BLaER1 treated with 17β-estradiol and CSF1 and Interleukin-3, amounts not matched to agents 10 nM and 100 nM (cell line): ENCODE data around the gene EMC8.

ENCODE experiments used
- H3K27ac ChIP-seq, 11 experiments: shearing (Covaris generic); formaldehyde crosslinking; 2 replicates each; pipeline ENCODE4 v1.8.1; 2022
- H3K27me3 ChIP-seq, 11 experiments: shearing (Covaris generic); formaldehyde crosslinking; 2 replicates each; pipeline ENCODE4 v1.8.1; 2022
- H3K36me3 ChIP-seq, 11 experiments: shearing (Covaris generic); formaldehyde crosslinking; 2 replicates each; pipeline ENCODE4 v1.8.1; 2022
- H3K4me1 ChIP-seq, 10 experiments: shearing (Covaris generic); formaldehyde crosslinking; 2 replicates each; pipeline ENCODE4 v1.8.1; 2022
- H3K4me2 ChIP-seq, 11 experiments: shearing (Covaris generic); formaldehyde crosslinking; 2 replicates each; pipeline ENCODE4 v1.8.1; 2022
- H3K4me3 ChIP-seq, 10 experiments: shearing (Covaris generic); formaldehyde crosslinking; 2 replicates each; pipeline ENCODE4 v1.8.1; 2022
- H3K9ac ChIP-seq, 11 experiments: shearing (Covaris generic); formaldehyde crosslinking; 2 replicates each; pipeline ENCODE4 v1.8.1; 2022
- H3K9me3 ChIP-seq, 11 experiments: shearing (Covaris generic); formaldehyde crosslinking; replicated peaks in 1 of 11; 2 replicates each; pipeline ENCODE4 v1.8.1; 2022
- H4K20me1 ChIP-seq, 11 experiments: shearing (Covaris generic); formaldehyde crosslinking; 2 replicates each; pipeline ENCODE4 v1.8.1; 2022
- Cebpa-rat ChIP-seq, 11 experiments: shearing (Covaris generic); IDR thresholded peaks; 2 replicates each; pipeline ENCODE4 v1.8.1; 2022

Gene EMC8

GRCh38 chr16:85825326-85825725 is 26.0 kb upstream of the EMC8 start:
- Histone ChIP-seq H3K9ac (peak overlapping the region in 9 of 11 experiments; percentile 32 to 91 (median 66); a peak in 12 of 22 replicates), H3K4me1 (peaks cover 57 to 97% (median 89%) of the 10 kb centered on the region in 10 experiments), H3K4me2 (peak overlapping the region in 10 of 11 experiments; percentile 27 to 98 (median 94); a peak in 20 of 22 replicates), H3K4me3 (no peak overlapping the region), H3K9me3 (peaks cover 0 to 12% (median 0%) of the 10 kb centered on the region in 11 experiments; a peak in 5 of 22 replicates), H3K27me3 (no peaks in the 10 kb centered on the region), H3K27ac (peak overlapping the region; percentile 68 to 100 (median 97); a peak in 21 of 22 replicates), H3K36me3 (0 out of 22 replicates have a peak, but pooled peaks cover 0 to 11% (median 0%) of the 10 kb centered on the region in 11 experiments), H4K20me1 (no peaks in the 10 kb centered on the region)
- no peak for TF ChIP-seq Cebpa-rat (IDR thresholded peaks at IDR 0.05)

DNA sequence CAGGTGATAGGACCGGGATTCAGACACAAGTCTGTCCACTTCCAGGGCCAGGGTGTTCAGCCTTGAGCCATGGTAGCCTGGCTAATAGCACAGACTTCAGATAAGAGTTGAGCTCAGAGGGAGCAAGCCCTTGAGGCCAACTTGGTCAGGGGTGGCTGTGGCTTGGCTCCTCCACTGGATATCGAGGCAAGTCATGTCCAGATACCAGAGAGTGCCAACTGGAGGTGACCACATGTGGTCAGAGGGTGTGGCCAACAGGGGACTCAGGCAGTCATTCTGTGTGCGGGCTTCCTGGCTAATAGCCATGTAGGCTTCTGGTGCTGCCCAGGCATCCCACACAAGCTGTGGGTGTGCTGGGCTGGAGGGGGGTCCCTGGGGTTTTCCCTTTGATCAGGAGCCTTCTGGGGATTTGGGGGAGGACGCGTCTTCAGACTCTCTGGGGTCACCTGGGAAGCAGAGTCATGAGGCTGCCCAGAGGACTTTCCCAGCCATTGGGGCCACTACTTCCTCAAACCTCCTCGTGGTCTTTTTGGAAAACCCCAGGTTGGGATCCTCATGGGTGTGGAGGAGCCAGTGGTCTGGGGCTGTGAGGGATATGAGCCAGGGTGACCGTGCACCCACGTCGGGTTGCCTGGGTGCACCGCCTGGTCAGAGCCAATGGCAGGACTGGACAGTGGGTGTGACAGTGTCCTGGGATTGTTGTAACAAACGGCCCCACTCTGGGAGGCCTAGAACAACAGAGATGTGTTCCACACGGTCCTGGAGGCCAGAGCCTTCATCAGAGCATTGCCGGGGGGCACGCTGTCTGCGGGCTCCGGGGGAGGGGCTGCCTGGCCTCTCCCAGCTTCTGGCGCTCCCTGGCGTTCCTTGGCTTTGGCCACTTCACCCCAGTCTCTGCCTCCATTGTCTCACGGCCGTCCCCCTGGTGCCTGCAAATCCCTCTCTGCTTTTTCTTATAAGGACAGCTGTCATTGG is 25.1 kb upstream of the EMC8 start:
- no peak for TF ChIP-seq Cebpa-rat (IDR thresholded peaks at IDR 0.05)
- Histone ChIP-seq H3K4me1 (peaks cover 48 to 97% (median 91%) of the 10 kb centered on the region in 10 experiments), H3K27me3 (no peaks in the 10 kb centered on the region), H3K9me3 (peaks cover 0 to 12% (median 0%) of the 10 kb centered on the region in 11 experiments; a peak in 5 of 22 replicates), H3K9ac (peak overlapping the region in 7 of 11 experiments; percentile 6 to 91 (median 32); a peak in 9 of 22 replicates), H3K4me2 (peak overlapping the region; percentile 12 to 98 (median 93); a peak in 20 of 22 replicates), H3K36me3 (0 out of 22 replicates have a peak, but pooled peaks cover 0 to 11% (median 0%) of the 10 kb centered on the region in 11 experiments), H3K4me3 (no peak overlapping the region), H3K27ac (peak overlapping the region; percentile 68 to 100 (median 97)), H4K20me1 (no peaks in the 10 kb centered on the region)

GRCh38 chr16:85823328-85823920 is 24.1 kb upstream of the EMC8 start:
- peaks cover 38 to 92% (median 84%) of the 10 kb centered on the region in 10 experiments for H3K4me1 ChIP-seq
- H3K4me2 ChIP-seq, result peak overlapping the region in 7 of 11 experiments; percentile 12 to 96 (median 90); a peak in 7 of 22 replicates

GRCh38 chr16:85822145-85822544 is 22.8 kb upstream of the EMC8 start:
- no peak for TF ChIP-seq Cebpa-rat (IDR thresholded peaks at IDR 0.05)
- H3K9me3 ChIP-seq, result peaks cover 0 to 12% (median 0%) of the 10 kb centered on the region in 11 experiments; a peak in 5 of 22 replicates
- H3K36me3 ChIP-seq, result peaks cover 0 to 15% (median 0%) of the 10 kb centered on the region in 11 experiments; a peak in 2 of 22 replicates
- H4K20me1 ChIP-seq, result no peaks in the 10 kb centered on the region
- H3K27me3 ChIP-seq, result no peaks in the 10 kb centered on the region
- H3K4me3 ChIP-seq, result no peak overlapping the region
- H3K9ac ChIP-seq, result peak overlapping the region; percentile 49 to 75 (median 61); a peak in 20 of 22 replicates
- peak overlapping the region; percentile 65 to 90 (median 82); a peak in 21 of 22 replicates for H3K27ac ChIP-seq
- H3K4me1 ChIP-seq, result peaks cover 25 to 80% (median 71%) of the 10 kb centered on the region in 10 experiments
- peak overlapping the region; percentile 69 to 92 (median 75) for H3K4me2 ChIP-seq

More at GRCh38 chr16:85823328-85823920, 24.1 kb upstream of the EMC8 start:
- H3K27ac ChIP-seq, result peak overlapping the region in 9 of 11 experiments; percentile 71 to 100 (median 89); a peak in 12 of 22 replicates
- peaks cover 0 to 12% (median 0%) of the 10 kb centered on the region in 11 experiments; a peak in 5 of 22 replicates for H3K9me3 ChIP-seq
- no peak overlapping the region for H3K4me3 ChIP-seq
- 0 out of 22 replicates have a peak, but pooled peaks cover 0 to 11% (median 0%) of the 10 kb centered on the region in 11 experiments for H3K36me3 ChIP-seq
- no peak overlapping the region for H3K9ac ChIP-seq
- no peaks in the 10 kb centered on the region for H4K20me1 ChIP-seq
- TF ChIP-seq Cebpa-rat (IDR thresholded peaks at IDR 0.05), result no peak
- H3K27me3 ChIP-seq, result no peaks in the 10 kb centered on the region

GRCh38 chr16:85821390-85822135 is 22.2 kb upstream of the EMC8 start:
- no peak for TF ChIP-seq Cebpa-rat (IDR thresholded peaks at IDR 0.05)
- Histone ChIP-seq H3K9me3 (peaks cover 0 to 12% (median 0%) of the 10 kb centered on the region in 11 experiments; a peak in 5 of 22 replicates), H3K4me3 (peak overlapping the region in 7 of 10 experiments; percentile 9 to 65 (median 50); a peak in 12 of 20 replicates), H4K20me1 (no peaks in the 10 kb centered on the region), H3K27ac (peak overlapping the region; percentile 65 to 90 (median 82); a peak in 21 of 22 replicates), H3K4me2 (peak overlapping the region; percentile 70 to 92 (median 75)), H3K4me1 (peaks cover 19 to 74% (median 65%) of the 10 kb centered on the region in 10 experiments), H3K36me3 (peaks cover 0 to 15% (median 0%) of the 10 kb centered on the region in 11 experiments; a peak in 2 of 22 replicates), H3K27me3 (no peaks in the 10 kb centered on the region), H3K9ac (peak overlapping the region; percentile 18 to 75 (median 67); a peak in 20 of 22 replicates)

- H3K36me3 ChIP-seq, result peaks cover 0 to 22% (median 0%) of the 10 kb centered on the region in 11 experiments; a peak in 7 of 22 replicates
- H3K4me3 ChIP-seq, result peak overlapping the region in 7 of 10 experiments; percentile 9 to 65 (median 50); a peak in 12 of 20 replicates
- H3K4me1 ChIP-seq, result peaks cover 12 to 66% (median 58%) of the 10 kb centered on the region in 10 experiments
- peak overlapping the region in 10 of 11 experiments; percentile 70 to 92 (median 74); a peak in 19 of 22 replicates for H3K4me2 ChIP-seq
- no peaks in the 10 kb centered on the region for H3K27me3 ChIP-seq
- TF ChIP-seq Cebpa-rat (IDR thresholded peaks at IDR 0.05), result no peak
- H4K20me1 ChIP-seq, result no peaks in the 10 kb centered on the region
- peak overlapping the region in 10 of 11 experiments; percentile 18 to 72 (median 62); a peak in 17 of 22 replicates for H3K9ac ChIP-seq
- H3K27ac ChIP-seq, result peak overlapping the region in 5 of 11 experiments; percentile 39 to 89 (median 81); a peak in 7 of 22 replicates
- peaks cover 0 to 12% (median 0%) of the 10 kb centered on the region in 11 experiments; a peak in 5 of 22 replicates for H3K9me3 ChIP-seq
Observed at GRCh38 chr16:85820604-85821372, 21.4 kb upstream of the EMC8 start.

GRCh38 chr16:85819771-85820170 is 20.4 kb upstream of the EMC8 start:
- peaks cover 0 to 22% (median 0%) of the 10 kb centered on the region in 11 experiments; a peak in 7 of 22 replicates for H3K36me3 ChIP-seq
- H4K20me1 ChIP-seq, result no peaks in the 10 kb centered on the region
- no peak for TF ChIP-seq Cebpa-rat (IDR thresholded peaks at IDR 0.05)
- no peak overlapping the region for H3K4me3 ChIP-seq
- H3K27me3 ChIP-seq, result no peaks in the 10 kb centered on the region
- H3K4me1 ChIP-seq, result peaks cover 12 to 56% (median 47%) of the 10 kb centered on the region in 10 experiments
- H3K9me3 ChIP-seq, result peaks cover 0 to 11% (median 0%) of the 10 kb centered on the region in 11 experiments; a peak in 5 of 22 replicates
- no peak overlapping the region for H3K27ac ChIP-seq
- H3K4me2 ChIP-seq, result peak overlapping the region in 9 of 11 experiments; percentile 18 to 92 (median 75); a peak in 14 of 22 replicates
- peak overlapping the region in 4 of 11 experiments; percentile 0 to 28 (median 7); a peak in 2 of 22 replicates for H3K9ac ChIP-seq
